NCI-H2171 treated with DMSO at 0.1 percent for 48 hours (cell line): ENCODE measurements around the gene PAN3.

Experiments used
- DNase-seq: peaks from one replicate; lab custom pipeline; 2025; lab: John Stamatoyannopoulos, UW

Gene PAN3

GRCh38 chr13:28337166-28338005, 199.0 kb downstream of the PAN3 start:
- no peak for DNase-seq

DNA sequence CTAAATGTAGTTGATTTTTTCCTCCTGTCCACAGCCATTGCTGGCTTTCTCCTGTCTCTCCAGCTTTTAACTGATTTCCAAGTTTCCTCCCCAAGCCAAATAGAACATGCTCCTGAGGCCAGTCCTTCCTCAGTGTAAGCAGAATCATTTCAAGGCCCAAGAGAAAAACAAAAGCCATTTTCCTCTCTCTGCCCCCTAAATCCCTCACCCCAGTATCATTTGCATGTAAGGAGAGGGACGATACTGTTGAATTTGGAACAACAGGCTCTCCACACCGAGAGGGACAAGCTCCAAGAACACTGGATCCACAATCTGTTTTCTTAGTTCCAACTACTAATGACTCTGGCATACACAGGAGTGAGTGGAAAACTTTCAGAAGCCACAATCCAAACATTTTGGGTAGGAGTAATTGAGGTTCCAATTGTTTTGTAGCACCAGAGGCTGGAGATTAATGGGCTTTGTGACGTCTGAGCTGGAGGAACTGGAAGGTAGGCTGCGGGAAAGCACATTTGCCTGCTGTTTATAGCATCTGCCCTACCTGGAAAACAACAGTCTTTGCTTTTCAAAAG, 199.7 kb downstream of the PAN3 start:
- no peak for DNase-seq

- no peak for DNase-seq
Observed at GRCh38 chr13:28338742-28339141, 200.4 kb downstream of the PAN3 start.

- no peak for DNase-seq
Observed at GRCh38 chr13:28339419-28339818, 201.1 kb downstream of the PAN3 start.

DNA sequence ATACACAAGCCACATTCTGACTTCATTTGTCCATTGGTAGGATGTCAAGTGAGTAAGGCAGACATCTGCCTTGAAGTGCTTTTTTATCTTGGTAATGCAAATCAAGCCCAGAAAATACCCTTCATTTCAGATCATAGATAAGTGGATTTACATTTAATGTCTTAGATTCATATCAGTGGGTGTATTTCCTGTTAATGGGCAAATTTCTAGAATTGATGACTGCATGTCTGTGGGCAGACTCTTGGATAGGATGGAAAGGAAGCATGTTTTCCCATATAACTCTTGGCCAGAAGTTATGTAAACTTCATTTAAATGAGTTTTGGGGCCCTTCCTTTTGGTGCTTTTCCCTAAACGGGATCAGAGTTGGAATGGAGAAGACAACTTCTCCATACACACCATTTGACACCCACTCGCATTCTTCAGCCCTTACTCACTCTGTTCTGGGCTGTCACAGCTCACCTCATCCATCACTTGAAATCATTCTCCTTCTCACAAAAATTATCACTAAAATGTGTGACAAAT, 202.0 kb downstream of the PAN3 start:
- DNase-seq, result no peak

- DNase-seq, result no peak
Observed at GRCh38 chr13:28342251-28342650, 203.9 kb downstream of the PAN3 start.

DNA sequence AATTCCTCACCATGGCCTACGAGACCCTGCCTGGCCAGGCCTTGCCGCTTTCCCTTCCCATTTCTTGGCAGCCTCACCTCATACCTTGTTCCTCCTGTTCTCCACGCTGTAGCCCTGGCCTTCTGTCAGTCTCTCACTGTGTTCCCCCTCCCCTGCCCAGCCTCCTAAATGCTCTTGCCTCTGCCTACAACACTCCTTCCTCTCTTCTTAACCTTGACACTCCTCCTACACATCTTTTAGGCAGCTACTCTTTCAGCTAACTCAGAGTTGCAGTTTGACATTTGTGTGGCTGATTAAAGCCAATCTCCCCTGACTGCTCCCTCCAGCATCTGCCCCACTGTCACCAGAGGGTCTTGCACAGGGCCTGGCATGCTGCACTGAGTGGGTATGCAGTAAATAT, 205.8 kb downstream of the PAN3 start:
- DNase-seq, result no peak
